ENCODE measurements around the gene ZBTB17. TPM values are rescaled to one million over a fixed set of nuclear protein-coding genes. Genes with fewer than 3 reads are reported as not detected.

Gene ZBTB17
- total and polyA plus RNA-seq, 11 donors = 14.5 to 29.2 (median 22.1) TPM

GRCh38 chr1:15937706-15938168 is 38.2 kb downstream of the ZBTB17 start:
- Histone ChIP-seq H3K27ac (peak overlapping the region in 1 of 12 donors; percentile 11), H3K36me3 (peaks cover 0 to 100% (median 98%) of the 10 kb centered on the region in 9 donors), H3K4me1 (peaks cover 0 to 15% (median 2%) of the 10 kb centered on the region in 12 donors), H3K9me3 (no peaks in the 10 kb centered on the region), H3K4me3 (no peak overlapping the region), H3K27me3 (no peaks in the 10 kb centered on the region)
- TF ChIP-seq POLR2A (IDR thresholded peaks at IDR 0.05) (no peak), CTCF (IDR thresholded peaks at IDR 0.05) (no peak)
- ATAC-seq = peak in 1 of 4 donors; percentile 20
- intact Hi-C loops (cut with DNase I) = no loop called here
- no peak for DNase-seq
- 72 to 81% (median 76%) methylated on average over 11 to 14 of the region's 14 CpGs for WGBS, 4 donors

- intact Hi-C loops (cut with DNase I) = no loop called here
- Histone ChIP-seq H3K4me3 (no peak overlapping the region), H3K27ac (peak overlapping the region in 1 of 12 donors; percentile 11), H3K9me3 (no peaks in the 10 kb centered on the region), H3K4me1 (peaks cover 0 to 15% (median 2%) of the 10 kb centered on the region in 12 donors), H3K36me3 (peaks cover 0 to 100% (median 98%) of the 10 kb centered on the region in 9 donors), H3K27me3 (no peaks in the 10 kb centered on the region)
- ATAC-seq (no peak), DNase-seq (no peak)
- TF ChIP-seq CTCF (IDR thresholded peaks at IDR 0.05) (no peak), POLR2A (IDR thresholded peaks at IDR 0.05) (no peak)
- WGBS, 4 donors = 85 to 92% (median 87%) methylated on average over 7 of the region's 7 CpGs
Measured at GRCh38 chr1:15937146-15937545, 38.8 kb downstream of the ZBTB17 start.

GRCh38 chr1:15936025-15936424 is 39.9 kb downstream of the ZBTB17 start:
- ATAC-seq = no peak
- WGBS, 4 donors = 91 to 99% (median 96%) methylated on average over 9 to 10 of the region's 10 CpGs
- H3K36me3 ChIP-seq = peaks cover 0 to 100% (median 98%) of the 10 kb centered on the region in 9 donors
- intact Hi-C loops (cut with DNase I) = no loop called here
- no peak for DNase-seq
- H3K4me1 ChIP-seq = peaks cover 0 to 15% (median 2%) of the 10 kb centered on the region in 12 donors
- no peaks in the 10 kb centered on the region for H3K9me3 ChIP-seq
- no peak overlapping the region for H3K4me3 ChIP-seq
- no peaks in the 10 kb centered on the region for H3K27me3 ChIP-seq
- TF ChIP-seq POLR2A (IDR thresholded peaks at IDR 0.05) (no peak), CTCF (IDR thresholded peaks at IDR 0.05) (no peak)
- no peak overlapping the region for H3K27ac ChIP-seq

GRCh38 chr1:15935056-15935950 is 40.6 kb downstream of the ZBTB17 start:
- Histone ChIP-seq H3K27me3 (no peaks in the 10 kb centered on the region), H3K4me1 (peaks cover 0 to 15% (median 2%) of the 10 kb centered on the region in 12 donors), H3K4me3 (no peak overlapping the region), H3K36me3 (peaks cover 0 to 100% (median 99%) of the 10 kb centered on the region in 9 donors), H3K27ac (no peak overlapping the region), H3K9me3 (no peaks in the 10 kb centered on the region)
- ATAC-seq (no peak), DNase-seq (no peak)
- 93 to 95% (median 93%) methylated on average over 18 to 29 of the region's 29 CpGs for WGBS, 4 donors
- intact Hi-C loops (cut with DNase I) = no loop called here
- TF ChIP-seq CTCF (IDR thresholded peaks at IDR 0.05) = no peak
- TF ChIP-seq POLR2A (IDR thresholded peaks at IDR 0.05) = no peak

Data from heart left ventricle (tissue), 16 donors.